ENCODE data around the gene VPS35.
A peak's percentile ranks its signal among the peaks of the same experiment; 100 is the strongest.

Gene VPS35

GRCh38 chr16:46700048-46700447 lies 11.1 kb upstream of the VPS35 start:
- no peaks in the 10 kb centered on the region for H3K4me1 Mint-ChIP-seq
- no peaks in the 10 kb centered on the region for H3K27me3 Mint-ChIP-seq (ENCODE audit: low read depth)
- no peak overlapping the region for H3K4me3 Mint-ChIP-seq
- H3K9me3 Mint-ChIP-seq: no peaks in the 10 kb centered on the region
- no peak overlapping the region for H3K27ac Mint-ChIP-seq
- peaks cover 15% of the 10 kb centered on the region for H3K36me3 Mint-ChIP-seq (ENCODE audit: low read depth)
- no peak for TF ChIP-seq CTCF (IDR thresholded peaks at IDR 0.05; ENCODE audit: unreplicated experiment in 3 of 3)

- Mint-ChIP-seq H3K9me3 (no peaks in the 10 kb centered on the region), H3K36me3 (ENCODE audit: low read depth) (peaks cover 32% of the 10 kb centered on the region), H3K4me1 (peaks cover 4% of the 10 kb centered on the region), H3K27ac (no peak overlapping the region), H3K27me3 (ENCODE audit: low read depth) (no peaks in the 10 kb centered on the region), H3K4me3 (no peak overlapping the region)
- TF ChIP-seq CTCF (IDR thresholded peaks at IDR 0.05; ENCODE audit: unreplicated experiment in 3 of 3): no peak
Observed at GRCh38 chr16:46696957-46697356, 8.0 kb upstream of the VPS35 start.

GRCh38 chr16:46695937-46696336 lies 7.0 kb upstream of the VPS35 start:
- Mint-ChIP-seq H3K9me3 (no peaks in the 10 kb centered on the region), H3K36me3 (ENCODE audit: low read depth) (peaks cover 32% of the 10 kb centered on the region), H3K27ac (no peak overlapping the region), H3K4me1 (peaks cover 14% of the 10 kb centered on the region), H3K27me3 (ENCODE audit: low read depth) (no peaks in the 10 kb centered on the region), H3K4me3 (no peak overlapping the region)
- TF ChIP-seq CTCF (IDR thresholded peaks at IDR 0.05; ENCODE audit: unreplicated experiment in 3 of 3): no peak

- Mint-ChIP-seq H3K4me3 (no peak overlapping the region), H3K9me3 (no peaks in the 10 kb centered on the region), H3K27me3 (ENCODE audit: low read depth) (no peaks in the 10 kb centered on the region), H3K4me1 (peaks cover 18% of the 10 kb centered on the region), H3K36me3 (ENCODE audit: low read depth) (peaks cover 32% of the 10 kb centered on the region), H3K27ac (no peak overlapping the region)
- TF ChIP-seq CTCF (IDR thresholded peaks at IDR 0.05; ENCODE audit: unreplicated experiment in 3 of 3): no peak
Observed at GRCh38 chr16:46693598-46693997, 4.6 kb upstream of the VPS35 start.

- Mint-ChIP-seq H3K4me3 (no peak overlapping the region), H3K36me3 (ENCODE audit: low read depth) (peaks cover 28% of the 10 kb centered on the region), H3K27me3 (ENCODE audit: low read depth) (no peaks in the 10 kb centered on the region), H3K27ac (peak overlapping the region in 2 of 3 experiments; percentile 41 to 84), H3K4me1 (peaks cover 33% of the 10 kb centered on the region), H3K9me3 (no peaks in the 10 kb centered on the region)
- TF ChIP-seq CTCF (IDR thresholded peaks at IDR 0.05; ENCODE audit: unreplicated experiment in 3 of 3): no peak
Observed at GRCh38 chr16:46691726-46692125, 2.7 kb upstream of the VPS35 start.

- peaks cover 22% of the 10 kb centered on the region for H3K36me3 Mint-ChIP-seq (ENCODE audit: low read depth)
- peak in 1 of 3 experiments; percentile 2 for TF ChIP-seq CTCF (IDR thresholded peaks at IDR 0.05; ENCODE audit: unreplicated experiment in 3 of 3)
- no peak overlapping the region for H3K4me3 Mint-ChIP-seq
- no peaks in the 10 kb centered on the region for H3K9me3 Mint-ChIP-seq
- peaks cover 41% of the 10 kb centered on the region for H3K4me1 Mint-ChIP-seq
- H3K27ac Mint-ChIP-seq: no peak overlapping the region
- no peaks in the 10 kb centered on the region for H3K27me3 Mint-ChIP-seq (ENCODE audit: low read depth)
Observed at GRCh38 chr16:46690281-46691178, 1.6 kb upstream of the VPS35 start.
